Activated T-cell treated with anti-CD3 and anti-CD28 coated beads, Interleukin-2, amount 50 U/mL, for 72 hours (primary cell): ENCODE measurements around the gene BUD31. TPM values are rescaled to one million over a fixed set of nuclear protein-coding genes. Genes with fewer than 3 reads are reported as not detected.

Source experiments
- ATAC-seq, 2 donors: fragments of 150-1000 bp; cut with Tn5 transposase; replicated peaks in 1 of 2; 2 replicates each; pipeline ENCODE4 v1.10.0; 2021; ENCODE audit warnings: moderate library complexity in 2 of 2, mild to moderate bottlenecking in 1 of 2
- DNase-seq, 2 donors: peaks; one replicate each; pipeline ENCODE4 v3.0.0; 2021 to 2022; ENCODE audit warnings: mixed read lengths in 1 of 2
- H3K27ac Mint-ChIP-seq: one replicate; pipeline ENCODE4 v1.8.0; 2022; ENCODE audit warnings: mild to moderate bottlenecking, moderate library complexity, mixed read lengths
- H3K27me3 Mint-ChIP-seq: one replicate; pipeline ENCODE4 v1.8.0; 2022; ENCODE audit warnings: low read depth, mixed read lengths
- H3K36me3 Mint-ChIP-seq, 2 donors: one replicate each; pipeline ENCODE4 v1.8.0; 2022; ENCODE audit warnings: mixed read lengths in 2 of 2, mild to moderate bottlenecking in 1 of 2; ENCODE audit not compliant: insufficient read depth in 2 of 2
- H3K4me1 Mint-ChIP-seq: one replicate; pipeline ENCODE4 v1.8.0; 2022; ENCODE audit warnings: low read depth, mixed read lengths
- H3K4me3 Mint-ChIP-seq, 2 donors: one replicate each; pipeline ENCODE4 v1.8.0; 2022; ENCODE audit warnings: mild to moderate bottlenecking in 2 of 2, mixed read lengths in 2 of 2, moderate library complexity in 2 of 2
- H3K9me3 Mint-ChIP-seq, 2 donors: one replicate each; pipeline ENCODE4 v1.8.0; 2022; ENCODE audit warnings: mixed read lengths in 2 of 2
- total RNA-seq, 2 donors: library from RNA; stranded (reverse); gene quantifications; one replicate each; pipeline ENCODE4 v1.2.3, GENCODE V29; 2022

The BUD31 gene
- total RNA-seq, 2 donors from 2014 or later = 218 to 228 TPM

GRCh38 chr7:99396418-99397296, 12.1 kb upstream of the BUD31 start:
- no peak for ATAC-seq
- Mint-ChIP-seq H3K27ac (peak overlapping the region; percentile 16), H3K4me3 (no peak overlapping the region), H3K9me3 (no peaks in the 10 kb centered on the region), H3K36me3 (peaks cover 7 to 27% of the 10 kb centered on the region in 2 donors), H3K4me1 (peaks cover 16% of the 10 kb centered on the region), H3K27me3 (no peaks in the 10 kb centered on the region)
- DNase-seq = no peak

GRCh38 chr7:99397297-99397983, 11.3 kb upstream of the BUD31 start:
- Mint-ChIP-seq H3K36me3 (peaks cover 7 to 28% of the 10 kb centered on the region in 2 donors), H3K27ac (peak overlapping the region; percentile 29), H3K4me3 (no peak overlapping the region), H3K27me3 (no peaks in the 10 kb centered on the region), H3K4me1 (peaks cover 11% of the 10 kb centered on the region), H3K9me3 (no peaks in the 10 kb centered on the region)
- ATAC-seq (no peak), DNase-seq (no peak)

- Mint-ChIP-seq H3K36me3 (peaks cover 11 to 35% of the 10 kb centered on the region in 2 donors), H3K4me3 (no peak overlapping the region), H3K9me3 (no peaks in the 10 kb centered on the region), H3K27me3 (no peaks in the 10 kb centered on the region), H3K4me1 (peaks cover 2% of the 10 kb centered on the region), H3K27ac (peak overlapping the region; percentile 76)
- DNase-seq = no peak
- peak in 1 of 2 donors; percentile 4 for ATAC-seq
Measured at GRCh38 chr7:99398891-99399445, 9.8 kb upstream of the BUD31 start.

GRCh38 chr7:99399597-99399996, 9.2 kb upstream of the BUD31 start:
- no peak for DNase-seq
- H3K27ac Mint-ChIP-seq = no peak overlapping the region
- no peak overlapping the region for H3K4me3 Mint-ChIP-seq
- H3K27me3 Mint-ChIP-seq = no peaks in the 10 kb centered on the region
- H3K36me3 Mint-ChIP-seq = peaks cover 14 to 32% of the 10 kb centered on the region in 2 donors
- H3K4me1 Mint-ChIP-seq = peaks cover 6% of the 10 kb centered on the region
- H3K9me3 Mint-ChIP-seq = no peaks in the 10 kb centered on the region
- ATAC-seq = peak in 1 of 2 donors; percentile 1

- Mint-ChIP-seq H3K4me3 (no peak overlapping the region), H3K36me3 (peaks cover 16 to 37% of the 10 kb centered on the region in 2 donors), H3K27ac (peak overlapping the region; percentile 19), H3K9me3 (no peaks in the 10 kb centered on the region), H3K27me3 (no peaks in the 10 kb centered on the region), H3K4me1 (peaks cover 38% of the 10 kb centered on the region)
- ATAC-seq (no peak), DNase-seq (no peak)
Measured at GRCh38 chr7:99402854-99403253, 5.9 kb upstream of the BUD31 start.

- peaks cover 38% of the 10 kb centered on the region for H3K4me1 Mint-ChIP-seq
- no peak overlapping the region for H3K27ac Mint-ChIP-seq
- ATAC-seq (no peak), DNase-seq (no peak)
- peaks cover 16 to 29% of the 10 kb centered on the region in 2 donors for H3K36me3 Mint-ChIP-seq
- no peaks in the 10 kb centered on the region for H3K27me3 Mint-ChIP-seq
- no peaks in the 10 kb centered on the region for H3K9me3 Mint-ChIP-seq
- H3K4me3 Mint-ChIP-seq = no peak overlapping the region
Measured at GRCh38 chr7:99403764-99404163, 5.0 kb upstream of the BUD31 start.

- DNase-seq (no peak), ATAC-seq (no peak)
- no peak overlapping the region for H3K27ac Mint-ChIP-seq
- peaks cover 19 to 33% of the 10 kb centered on the region in 2 donors for H3K36me3 Mint-ChIP-seq
- H3K27me3 Mint-ChIP-seq = no peaks in the 10 kb centered on the region
- no peak overlapping the region for H3K4me3 Mint-ChIP-seq
- no peaks in the 10 kb centered on the region for H3K9me3 Mint-ChIP-seq
- H3K4me1 Mint-ChIP-seq = peaks cover 38% of the 10 kb centered on the region
Measured at GRCh38 chr7:99404235-99404976, 4.4 kb upstream of the BUD31 start.

- peaks cover 41% of the 10 kb centered on the region for H3K4me1 Mint-ChIP-seq
- no peaks in the 10 kb centered on the region for H3K9me3 Mint-ChIP-seq
- no peak overlapping the region for H3K27ac Mint-ChIP-seq
- H3K27me3 Mint-ChIP-seq = no peaks in the 10 kb centered on the region
- no peak for ATAC-seq
- peaks cover 19 to 34% of the 10 kb centered on the region in 2 donors for H3K36me3 Mint-ChIP-seq
- H3K4me3 Mint-ChIP-seq = no peak overlapping the region
- DNase-seq = no peak
Measured at GRCh38 chr7:99404977-99405320, 3.8 kb upstream of the BUD31 start.

GRCh38 chr7:99406557-99406956, 2.2 kb upstream of the BUD31 start:
- Mint-ChIP-seq H3K36me3 (peaks cover 21 to 32% of the 10 kb centered on the region in 2 donors), H3K27ac (peak overlapping the region; percentile 94), H3K27me3 (no peaks in the 10 kb centered on the region), H3K4me3 (peak overlapping the region; percentile 95), H3K4me1 (peaks cover 52% of the 10 kb centered on the region), H3K9me3 (no peaks in the 10 kb centered on the region)
- DNase-seq (no peak), ATAC-seq (no peak)

- H3K9me3 Mint-ChIP-seq = no peaks in the 10 kb centered on the region
- H3K4me1 Mint-ChIP-seq = peaks cover 52% of the 10 kb centered on the region
- peak; percentile 37 to 41 for DNase-seq
- peak overlapping the region; percentile 95 for H3K4me3 Mint-ChIP-seq
- H3K36me3 Mint-ChIP-seq = peaks cover 22 to 29% of the 10 kb centered on the region in 2 donors
- peak overlapping the region; percentile 94 for H3K27ac Mint-ChIP-seq
- peak; percentile 6 to 21 for ATAC-seq
- H3K27me3 Mint-ChIP-seq = no peaks in the 10 kb centered on the region
Measured at GRCh38 chr7:99407872-99408378, 844 bp upstream of the BUD31 start.

- peaks cover 47% of the 10 kb centered on the region for H3K4me1 Mint-ChIP-seq
- H3K4me3 Mint-ChIP-seq = peak overlapping the region; percentile 95
- H3K27me3 Mint-ChIP-seq = no peaks in the 10 kb centered on the region
- peak; percentile 10 for ATAC-seq
- H3K27ac Mint-ChIP-seq = peak overlapping the region; percentile 94
- peaks cover 20 to 27% of the 10 kb centered on the region in 2 donors for H3K36me3 Mint-ChIP-seq
- no peaks in the 10 kb centered on the region for H3K9me3 Mint-ChIP-seq
- peak in 1 of 2 donors; percentile 21 for DNase-seq
Measured at GRCh38 chr7:99409192-99409572, 413 bp downstream of the BUD31 start.

GRCh38 chr7:99409806-99410205, 1.0 kb downstream of the BUD31 start:
- H3K36me3 Mint-ChIP-seq = peaks cover 19 to 29% of the 10 kb centered on the region in 2 donors
- peaks cover 45% of the 10 kb centered on the region for H3K4me1 Mint-ChIP-seq
- peak overlapping the region; percentile 93 for H3K27ac Mint-ChIP-seq
- no peaks in the 10 kb centered on the region for H3K27me3 Mint-ChIP-seq
- H3K9me3 Mint-ChIP-seq = no peaks in the 10 kb centered on the region
- H3K4me3 Mint-ChIP-seq = peak overlapping the region; percentile 95
- ATAC-seq = no peak
- DNase-seq = no peak
